H1 (cell line): ENCODE data around the gene DLK1. TPM values are rescaled to one million over a fixed set of nuclear protein-coding genes. Genes with fewer than 3 reads are reported as not detected.

ENCODE experiments used
- CTCF ChIA-PET: fragments of 300-600 bp; sonication (Branson Sonifier 250); formaldehyde crosslinking; loops from one replicate; lab custom pipeline; 2021; ENCODE audit not compliant: partially characterized antibody; lab: Charles Lee
- POLR2A ChIA-PET: fragments of 300-600 bp; sonication (Branson Sonifier 250); formaldehyde crosslinking; loops from one replicate; lab custom pipeline; 2021; ENCODE audit warnings: inconsistent platforms; ENCODE audit not compliant: partially characterized antibody; lab: Charles Lee
- DNase-seq, 2 experiments: peaks; one replicate each; pipeline versions ENCODE4 v3.0.0 to v3.0.0-alpha.2; 2010 to 2022; ENCODE audit warnings: low spot score in 2 of 2, low read depth in 1 of 2, mixed read lengths in 1 of 2
- FAIRE-seq: peaks from 2 replicates; lab custom pipeline; 2011; peaks lifted over from hg19 to GRCh38; lab: Jason Lieb, UNC
- H2AFZ ChIP-seq: 2 replicates; pipeline ENCODE4 v1.8.1; 2012; ENCODE audit warnings: low read length, inconsistent platforms
- H2AK5ac ChIP-seq: 2 replicates; pipeline ENCODE4 v1.6.1; 2013; ENCODE audit warnings: low read depth, low read length
- H2BK120ac ChIP-seq: replicated peaks from 2 replicates; pipeline ENCODE3; 2013; ENCODE audit warnings: low read depth, low read length, inconsistent platforms
- H2BK12ac ChIP-seq: 2 replicates; pipeline ENCODE4 v1.6.1; 2013; ENCODE audit warnings: low read depth, low read length
- H2BK15ac ChIP-seq: 2 replicates; pipeline ENCODE4 v1.6.1; 2013; ENCODE audit warnings: low read length
- H2BK20ac ChIP-seq: 2 replicates; pipeline ENCODE4 v1.6.1; 2013; ENCODE audit warnings: low read length
- H2BK5ac ChIP-seq: 2 replicates; pipeline ENCODE4 v1.6.1; 2013; ENCODE audit warnings: low read depth, low read length
- H3K14ac ChIP-seq: 2 replicates; pipeline ENCODE4 v1.6.1; 2013; ENCODE audit warnings: inconsistent platforms; ENCODE audit not compliant: insufficient read length
- H3K18ac ChIP-seq: 2 replicates; pipeline ENCODE4 v1.6.1; 2013; ENCODE audit warnings: low read length; ENCODE audit errors: extremely low read depth
- H3K23ac ChIP-seq: 2 replicates; pipeline ENCODE4 v1.6.1; 2013; ENCODE audit warnings: inconsistent platforms; ENCODE audit not compliant: insufficient read length
- H3K23me2 ChIP-seq: 2 replicates; pipeline ENCODE4 v1.6.1; 2013; ENCODE audit warnings: low read depth, low read length
- H3K27ac ChIP-seq: 2 replicates; pipeline ENCODE4 v1.6.1; 2011; ENCODE audit warnings: low read depth, low read length, inconsistent platforms
- H3K27me3 ChIP-seq, 4 experiments: replicated peaks in 1 of 4; 1 replicate in 1 of 4; 2 replicates in 3 of 4; pipeline versions ENCODE4 v1.6.1 to v1.8.1; 2011 to 2013; ENCODE audit warnings: low read length in 3 of 4, mild to moderate bottlenecking in 3 of 4, inconsistent platforms in 2 of 4, mixed read lengths in 2 of 4, moderate library complexity in 1 of 4; ENCODE audit not compliant: control insufficient read depth in 3 of 4, insufficient read depth in 3 of 4; ENCODE audit errors: extremely low read depth in 1 of 4
- H3K36me3 ChIP-seq, 4 experiments: 2 replicates each; pipeline versions ENCODE4 v1.6.1 to v1.8.1; 2011 to 2013; ENCODE audit warnings: mild to moderate bottlenecking in 4 of 4, low read length in 3 of 4, moderate library complexity in 2 of 4, control low read depth in 1 of 4, inconsistent platforms in 1 of 4; ENCODE audit not compliant: insufficient read depth in 4 of 4, control insufficient read depth in 2 of 4
- H3K4ac ChIP-seq: replicated peaks from 2 replicates; pipeline ENCODE3; 2013; ENCODE audit warnings: low read length, low read depth, mixed read lengths, inconsistent platforms; ENCODE audit not compliant: insufficient read length
- H3K4me1 ChIP-seq, 4 experiments: replicated peaks in 1 of 4; 1 replicate in 1 of 4; 2 replicates in 3 of 4; pipeline versions ENCODE4 v1.6.1 to v1.8.1; 2011 to 2013; ENCODE audit warnings: low read length in 3 of 4, inconsistent platforms in 2 of 4, mixed read lengths in 1 of 4; ENCODE audit not compliant: insufficient read depth in 4 of 4, control insufficient read depth in 3 of 4
- H3K4me2 ChIP-seq, 2 experiments: 2 replicates each; pipeline versions ENCODE4 v1.6.1 to v1.8.1; 2011 to 2013; ENCODE audit warnings: low read depth in 2 of 2, low read length in 2 of 2, control low read depth in 1 of 2, inconsistent platforms in 1 of 2, mild to moderate bottlenecking in 1 of 2; ENCODE audit not compliant: insufficient read depth in 1 of 2
- H3K4me3 ChIP-seq, 4 experiments: fragments of 200-600, 300-600 bp in 1 of 4; sonication (generic), shearing (Covaris generic), sonication (Bioruptor Twin) in 1 of 4; 2 replicates each; pipeline versions ENCODE4 v1.5.1 to v1.8.1; 2011 to 2016; ENCODE audit warnings: low read length in 4 of 4, low read depth in 3 of 4, control low read depth in 2 of 4, inconsistent platforms in 2 of 4, mild to moderate bottlenecking in 2 of 4, mixed read lengths in 1 of 4, moderate library complexity in 1 of 4; ENCODE audit not compliant: insufficient read depth in 2 of 4; ENCODE audit errors: extremely low read depth in 1 of 4
- H3K56ac ChIP-seq: replicated peaks from 2 replicates; pipeline ENCODE3; 2013; ENCODE audit warnings: low read depth, mild to moderate bottlenecking, mixed read lengths, low read length, inconsistent platforms; ENCODE audit not compliant: insufficient read length
- H3K79me1 ChIP-seq: 2 replicates; pipeline ENCODE4 v1.6.1; 2013; ENCODE audit warnings: low read depth, low read length, control low read depth
- H3K79me2 ChIP-seq, 2 experiments: 2 replicates each; pipeline versions ENCODE4 v1.6.1 to v1.8.1; 2012 to 2013; ENCODE audit warnings: low read length in 2 of 2, mild to moderate bottlenecking in 2 of 2, inconsistent platforms in 1 of 2; ENCODE audit not compliant: insufficient read depth in 2 of 2, control insufficient read depth in 1 of 2
- H3K9ac ChIP-seq, 4 experiments: replicated peaks in 1 of 4; 1 replicate in 1 of 4; 2 replicates in 3 of 4; pipeline versions ENCODE4 v1.6.1 to v1.8.1; 2011 to 2013; ENCODE audit warnings: low read depth in 3 of 4, low read length in 3 of 4, control low read depth in 2 of 4, mild to moderate bottlenecking in 2 of 4, moderate library complexity in 2 of 4, inconsistent platforms in 1 of 4; ENCODE audit errors: extremely low read depth in 1 of 4
- H3K9me3 ChIP-seq, 2 experiments: 2 replicates each; pipeline versions ENCODE4 v1.6.1 to v1.8.1; 2012 to 2013; ENCODE audit warnings: mild to moderate bottlenecking in 2 of 2, moderate library complexity in 2 of 2, control low read depth in 1 of 2, inconsistent platforms in 1 of 2, low read depth in 1 of 2, low read length in 1 of 2, mixed read lengths in 1 of 2; ENCODE audit not compliant: insufficient read depth in 2 of 2
- H4K20me1 ChIP-seq, 2 experiments: replicated peaks in 1 of 2; 2 replicates each; pipeline versions ENCODE3 to v1.8.1; 2011 to 2013; ENCODE audit warnings: inconsistent platforms in 2 of 2, low read length in 2 of 2, mild to moderate bottlenecking in 1 of 2; ENCODE audit not compliant: insufficient read depth in 2 of 2, control insufficient read depth in 1 of 2
- H4K5ac ChIP-seq: 2 replicates; pipeline ENCODE4 v1.6.1; 2013; ENCODE audit warnings: low read length, low read depth, mixed read lengths, inconsistent platforms; ENCODE audit not compliant: insufficient read length
- H4K8ac ChIP-seq: 2 replicates; pipeline ENCODE4 v1.8.0; 2013; ENCODE audit warnings: mild to moderate bottlenecking, moderate library complexity, low read length, inconsistent platforms; ENCODE audit not compliant: insufficient read depth; ENCODE audit errors: extremely low read depth
- H4K91ac ChIP-seq: replicated peaks from 2 replicates; pipeline ENCODE3; 2013; ENCODE audit warnings: low read length, mixed read lengths, inconsistent platforms; ENCODE audit not compliant: insufficient read length
- BACH1 ChIP-seq: IDR thresholded peaks from 2 replicates; pipeline ENCODE4 v1.6.1; 2012; ENCODE audit warnings: low read length, improper control_type of control experiment
- CHD2 ChIP-seq: IDR thresholded peaks from 2 replicates; pipeline ENCODE4 v1.6.1; 2012; ENCODE audit warnings: low read length, improper control_type of control experiment
- CTBP2 ChIP-seq: IDR thresholded peaks from 2 replicates; pipeline ENCODE4 v1.7.0; 2011; ENCODE audit warnings: borderline replicate concordance, mild to moderate bottlenecking, moderate library complexity, mixed read lengths, low read length; ENCODE audit not compliant: insufficient read depth, insufficient read length
- FOSL1 ChIP-seq: IDR thresholded peaks from 2 replicates; pipeline ENCODE4 v1.6.1; 2011; ENCODE audit warnings: mild to moderate bottlenecking, low read depth, low read length, moderate library complexity; ENCODE audit not compliant: insufficient read depth
- GABPA ChIP-seq: IDR thresholded peaks from 2 replicates; pipeline ENCODE4 v1.6.1; 2011; ENCODE audit warnings: mild to moderate bottlenecking, low read length, moderate library complexity, borderline replicate concordance; ENCODE audit not compliant: insufficient read depth
- POU5F1 ChIP-seq: IDR thresholded peaks from 2 replicates; pipeline ENCODE4 v1.6.1; 2011; ENCODE audit warnings: low read depth, mild to moderate bottlenecking, low read length, moderate library complexity
- RXRA ChIP-seq: IDR thresholded peaks from 2 replicates; pipeline ENCODE4 v1.6.1; 2011; ENCODE audit warnings: low read depth, mild to moderate bottlenecking, low read length, moderate library complexity; ENCODE audit not compliant: insufficient read depth
- SAP30 ChIP-seq: fragments of 300-600 bp; sonication (generic); IDR thresholded peaks from 2 replicates; pipeline ENCODE4 v1.7.1; 2012; ENCODE audit warnings: low read length, moderate library complexity, mild to moderate bottlenecking, inconsistent platforms; ENCODE audit not compliant: insufficient read depth, insufficient replicate concordance
- SIRT6 ChIP-seq: IDR thresholded peaks from one replicate; pipeline ENCODE4 v1.7.1; 2012; ENCODE audit warnings: low read length, inconsistent platforms
- SP4 ChIP-seq: IDR thresholded peaks from 2 replicates; pipeline ENCODE4 v1.6.1; 2012; ENCODE audit warnings: low read length, inconsistent platforms
- TAF1 ChIP-seq: IDR thresholded peaks from 2 replicates; pipeline ENCODE4 v1.6.1; 2011; ENCODE audit warnings: mild to moderate bottlenecking, low read depth, low read length
- WGBS, 2 experiments: shearing (Covaris generic) in 1 of 2; methylation state at CpG; one replicate each; pipeline versions ENCODE4 v1.1.6 to v1.1.7; 2013 to 2015; ENCODE audit warnings: low lambda C conversion rate in 2 of 2, mixed read lengths in 2 of 2, inconsistent platforms in 1 of 2, low coverage in 1 of 2, missing lambda C conversion rate in 1 of 2; ENCODE audit not compliant: insufficient replicate concordance in 2 of 2, insufficient coverage in 1 of 2, insufficient read length in 1 of 2; ENCODE audit errors: extremely low coverage in 1 of 2, missing lambda C conversion rate in 1 of 2; 5-methylcytosine and 5-hydroxymethylcytosine counted together
- polyA plus RNA-seq, 7 experiments: library from polyadenylated mRNA; depleted of rRNA in 3 of 7; stranded (reverse) in 5 of 7; unstranded in 2 of 7; fragments of >200 nt in 5 of 7; fragments of 200-250 nt in 2 of 7; gene quantifications; 1 replicate in 5 of 7; 2 replicates in 1 of 7; 4 replicates in 1 of 7; pipeline versions ENCODE4 v1.2.1 to v1.2.3, GENCODE V29; 2011 to 2013; ENCODE audit warnings: missing spikeins in 2 of 7, mixed read lengths in 2 of 7
- total RNA-seq: library from RNA; stranded (reverse); fragmentation: NEBNext Ultra II Directional; extraction: Animal tissue kit (Norgen Biotek cat#: 25700); gene quantifications from 2 replicates; pipeline ENCODE4 v1.2.1, GENCODE V29; 2021

DLK1 gene
- total and polyA plus RNA-seq, 2 of the 8 experiments (the other 6 are each of a cell fraction or from before 2014, with no cell fraction given): 1.3 to 2.4 TPM

DNA sequence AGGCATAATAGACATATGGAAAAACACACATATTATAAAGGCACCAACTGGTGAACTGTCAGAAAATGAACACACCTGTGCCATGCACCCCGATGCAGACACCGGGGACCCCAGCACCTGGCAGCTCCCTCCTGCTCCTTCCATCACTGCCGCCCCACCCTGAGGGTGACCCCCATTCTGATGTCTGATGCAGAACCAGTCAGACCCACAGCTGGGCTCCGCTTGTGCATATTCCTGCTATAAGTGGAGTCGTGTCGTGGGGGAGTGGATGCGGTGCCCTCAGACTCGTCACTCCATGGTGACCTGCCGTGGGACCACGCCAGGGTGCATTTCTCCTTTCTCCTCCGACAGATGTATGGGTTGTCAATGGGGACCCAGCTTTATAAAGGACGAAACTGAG lies 53.6 kb downstream of the DLK1 start:
- Histone ChIP-seq H3K4me2 (no peak overlapping the region), H3K23me2 (no peaks in the 10 kb centered on the region), H2BK120ac (no peak overlapping the region), H2BK12ac (no peak overlapping the region), H4K20me1 (no peaks in the 10 kb centered on the region), H3K14ac (no peak overlapping the region), H2BK15ac (no peak overlapping the region), H2BK20ac (no peak overlapping the region), H3K9me3 (no peaks in the 10 kb centered on the region), H3K18ac (no peak overlapping the region), H3K79me2 (no peaks in the 10 kb centered on the region), H3K27ac (no peak overlapping the region), H3K4me1 (no peaks in the 10 kb centered on the region), H3K4me3 (no peak overlapping the region), H3K4ac (no peak overlapping the region), H3K79me1 (no peaks in the 10 kb centered on the region), H3K9ac (no peak overlapping the region), H4K91ac (no peak overlapping the region), H4K8ac (no peak overlapping the region), H3K36me3 (no peaks in the 10 kb centered on the region), H2AFZ (no peak overlapping the region), H2BK5ac (no peak overlapping the region), H2AK5ac (no peak overlapping the region), H3K56ac (no peak overlapping the region), H3K27me3 (no peaks in the 10 kb centered on the region; a peak in 1 of 7 replicates), H4K5ac (no peak overlapping the region), H3K23ac (no peak overlapping the region)
- FAIRE-seq (no peak), DNase-seq (no peak)
- ChIA-PET POLR2A (no interaction called here), CTCF (no interaction called here)
- TF ChIP-seq CHD2: no peak
- TF ChIP-seq POU5F1: no peak
- no peak for TF ChIP-seq GABPA
- no peak for TF ChIP-seq SIRT6
- no peak for TF ChIP-seq RXRA
- TF ChIP-seq CTBP2: no peak
- no peak for TF ChIP-seq SAP30
- no peak for TF ChIP-seq BACH1
- no peak for TF ChIP-seq TAF1
- TF ChIP-seq SP4: no peak
- TF ChIP-seq FOSL1: no peak
- WGBS, 2 experiments: 91% methylated on average over 12 of the region's 12 CpGs; no CpG with 5 or more reads in 1 of the 2 experiments
